HFFc6 (cell line): ENCODE results near the gene SHLD1. TPM values are rescaled to one million over a fixed set of nuclear protein-coding genes. Genes with fewer than 3 reads are reported as not detected.

Experiments used
- DNase-seq: peaks from one replicate; pipeline ENCODE4 v3.0.0-alpha.2; 2018
- H3K27ac Mint-ChIP-seq: 2 replicates; pipeline ENCODE4 v1.8.0; 2020; ENCODE audit warnings: mild to moderate bottlenecking, mixed read lengths
- H3K27me3 Mint-ChIP-seq: 2 replicates; pipeline ENCODE4 v1.8.0; 2021; ENCODE audit warnings: mild to moderate bottlenecking, moderate library complexity, mixed read lengths; ENCODE audit not compliant: insufficient read depth
- H3K36me3 Mint-ChIP-seq: 2 replicates; pipeline ENCODE4 v1.8.0; 2021; ENCODE audit warnings: low read depth, mixed read lengths
- H3K4me1 Mint-ChIP-seq: 2 replicates; pipeline ENCODE4 v1.8.0; 2020; ENCODE audit warnings: low read depth, mixed read lengths
- H3K4me3 Mint-ChIP-seq: 2 replicates; pipeline ENCODE4 v1.8.0; 2020; ENCODE audit warnings: mild to moderate bottlenecking, moderate library complexity, mixed read lengths
- H3K9me3 Mint-ChIP-seq: 2 replicates; pipeline ENCODE4 v1.8.0; 2020; ENCODE audit warnings: mild to moderate bottlenecking, mixed read lengths
- total RNA-seq, 6 experiments: library from RNA; stranded (reverse); fragmentation: NEBNext Ultra II Directional; extraction: Animal tissue kit (Norgen Biotek cat#: 25700); gene quantifications; 2 replicates in 1 of 6; 3 replicates in 5 of 6; pipeline ENCODE4 v1.2.3, GENCODE V29; 2021
- TF ChIP-seq, protein P1 (sequence below): fragments of 200-600 bp; sonication (generic); IDR thresholded peaks from 2 replicates; pipeline ENCODE4 v1.5.0; 2021; ENCODE audit warnings: antibody characterized with exemption, mild to moderate bottlenecking

Gene SHLD1
- total RNA-seq, 6 experiments from 2014 or later = 3.5 to 4.4 (median 3.8) TPM

DNA sequence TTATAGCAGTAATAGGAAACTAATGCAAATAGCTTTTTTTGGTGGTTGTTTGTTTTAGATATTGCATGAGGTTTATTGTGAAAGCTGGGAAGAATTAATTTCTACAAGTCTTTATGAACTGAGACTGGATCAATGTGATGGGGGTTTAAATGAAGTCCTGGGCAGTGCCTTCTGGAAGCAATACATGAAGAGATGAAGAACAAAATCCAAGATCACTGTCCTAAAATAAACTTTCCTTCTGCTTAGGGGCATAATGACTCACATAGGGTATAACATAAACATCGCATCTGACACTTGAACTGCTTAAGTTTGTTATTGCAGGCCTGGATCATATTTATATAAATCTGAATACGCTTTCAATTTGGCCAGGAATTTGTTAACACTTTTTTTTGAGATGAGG, 20.9 kb upstream of the SHLD1 start:
- peak; percentile 14 for DNase-seq
- no peak overlapping the region; the same call in 1 of the 2 replicates for H3K4me3 Mint-ChIP-seq
- peaks cover 7% of the 10 kb centered on the region for H3K9me3 Mint-ChIP-seq
- TF ChIP-seq, protein P1, sequence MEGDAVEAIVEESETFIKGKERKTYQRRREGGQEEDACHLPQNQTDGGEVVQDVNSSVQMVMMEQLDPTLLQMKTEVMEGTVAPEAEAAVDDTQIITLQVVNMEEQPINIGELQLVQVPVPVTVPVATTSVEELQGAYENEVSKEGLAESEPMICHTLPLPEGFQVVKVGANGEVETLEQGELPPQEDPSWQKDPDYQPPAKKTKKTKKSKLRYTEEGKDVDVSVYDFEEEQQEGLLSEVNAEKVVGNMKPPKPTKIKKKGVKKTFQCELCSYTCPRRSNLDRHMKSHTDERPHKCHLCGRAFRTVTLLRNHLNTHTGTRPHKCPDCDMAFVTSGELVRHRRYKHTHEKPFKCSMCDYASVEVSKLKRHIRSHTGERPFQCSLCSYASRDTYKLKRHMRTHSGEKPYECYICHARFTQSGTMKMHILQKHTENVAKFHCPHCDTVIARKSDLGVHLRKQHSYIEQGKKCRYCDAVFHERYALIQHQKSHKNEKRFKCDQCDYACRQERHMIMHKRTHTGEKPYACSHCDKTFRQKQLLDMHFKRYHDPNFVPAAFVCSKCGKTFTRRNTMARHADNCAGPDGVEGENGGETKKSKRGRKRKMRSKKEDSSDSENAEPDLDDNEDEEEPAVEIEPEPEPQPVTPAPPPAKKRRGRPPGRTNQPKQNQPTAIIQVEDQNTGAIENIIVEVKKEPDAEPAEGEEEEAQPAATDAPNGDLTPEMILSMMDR = no peak
- peaks cover 6% of the 10 kb centered on the region for H3K36me3 Mint-ChIP-seq
- peaks cover 23% of the 10 kb centered on the region for H3K27me3 Mint-ChIP-seq
- peak overlapping the region; percentile 39; the same call in 1 of the 2 replicates for H3K27ac Mint-ChIP-seq
- peaks cover 21% of the 10 kb centered on the region for H3K4me1 Mint-ChIP-seq

- Mint-ChIP-seq H3K4me1 (peaks cover 13% of the 10 kb centered on the region), H3K27ac (no peak overlapping the region), H3K4me3 (no peak overlapping the region), H3K9me3 (peaks cover 7% of the 10 kb centered on the region), H3K27me3 (peaks cover 26% of the 10 kb centered on the region), H3K36me3 (peaks cover 6% of the 10 kb centered on the region)
- no peak for DNase-seq
- TF ChIP-seq, protein P1 = no peak
Observed at GRCh38 chr20:5730131-5730530, 20.1 kb upstream of the SHLD1 start.

DNA sequence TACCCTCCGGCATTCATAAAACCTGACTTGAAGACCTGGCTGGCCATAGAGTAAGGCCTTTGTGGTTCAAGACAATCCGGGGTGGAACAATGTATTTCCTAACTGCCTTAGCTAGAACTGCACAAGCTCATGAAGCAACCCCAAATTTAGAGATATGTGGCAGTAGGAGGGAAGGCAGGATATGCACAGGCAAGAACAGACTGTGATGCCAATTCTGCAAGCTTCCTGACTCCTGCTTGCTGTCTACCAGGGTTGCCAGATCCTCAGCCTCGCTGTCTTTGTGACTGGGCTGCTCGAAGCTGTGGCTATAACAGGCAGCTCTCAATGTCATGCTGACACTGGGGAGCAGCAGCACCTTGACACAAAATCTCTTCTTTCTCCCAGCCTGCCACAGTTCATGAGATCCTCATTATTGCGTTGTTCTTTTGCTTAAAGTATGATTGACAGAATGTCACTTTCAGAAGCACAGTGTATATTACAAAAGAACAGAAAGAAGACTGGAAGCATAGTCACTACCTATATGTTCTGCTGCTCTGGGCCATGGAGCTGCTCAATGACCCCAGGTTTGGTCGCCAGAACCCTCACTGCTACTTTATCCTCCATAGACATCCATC, 18.3 kb upstream of the SHLD1 start:
- peaks cover 22% of the 10 kb centered on the region for H3K27me3 Mint-ChIP-seq

DNA sequence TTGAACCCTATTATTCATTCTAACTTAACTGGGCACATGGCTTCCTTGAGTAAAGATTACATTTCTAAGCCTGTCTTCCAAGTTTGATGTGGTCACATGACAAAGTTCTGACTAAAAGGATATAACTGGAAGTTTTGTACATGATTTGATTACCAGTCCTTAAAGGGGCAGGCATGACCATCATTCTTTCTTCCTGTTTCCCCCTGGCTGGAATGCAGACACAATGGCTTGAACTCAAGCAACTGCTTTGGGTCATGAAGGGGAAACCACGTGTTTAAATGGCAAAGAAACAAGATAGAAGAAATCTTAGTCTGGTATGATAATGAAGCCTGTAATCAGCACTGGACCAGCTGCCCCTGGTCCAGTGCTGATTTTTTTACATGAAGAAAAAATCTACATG, 15.6 kb upstream of the SHLD1 start:
- peaks cover 12% of the 10 kb centered on the region for H3K4me1 Mint-ChIP-seq
- DNase-seq = no peak
- peaks cover 28% of the 10 kb centered on the region for H3K27me3 Mint-ChIP-seq
- H3K27ac Mint-ChIP-seq = no peak overlapping the region
- H3K36me3 Mint-ChIP-seq = no peaks in the 10 kb centered on the region
- H3K4me3 Mint-ChIP-seq = no peak overlapping the region
- TF ChIP-seq, protein P1 = no peak
- no peaks in the 10 kb centered on the region for H3K9me3 Mint-ChIP-seq

More for the DNA sequence above, 18.3 kb upstream of the SHLD1 start:
- no peak overlapping the region for H3K4me3 Mint-ChIP-seq
- TF ChIP-seq, protein P1 = no peak
- peaks cover 4% of the 10 kb centered on the region for H3K36me3 Mint-ChIP-seq
- no peak overlapping the region for H3K27ac Mint-ChIP-seq
- peaks cover 5% of the 10 kb centered on the region for H3K9me3 Mint-ChIP-seq
- H3K4me1 Mint-ChIP-seq = peaks cover 14% of the 10 kb centered on the region
- DNase-seq = no peak

DNA sequence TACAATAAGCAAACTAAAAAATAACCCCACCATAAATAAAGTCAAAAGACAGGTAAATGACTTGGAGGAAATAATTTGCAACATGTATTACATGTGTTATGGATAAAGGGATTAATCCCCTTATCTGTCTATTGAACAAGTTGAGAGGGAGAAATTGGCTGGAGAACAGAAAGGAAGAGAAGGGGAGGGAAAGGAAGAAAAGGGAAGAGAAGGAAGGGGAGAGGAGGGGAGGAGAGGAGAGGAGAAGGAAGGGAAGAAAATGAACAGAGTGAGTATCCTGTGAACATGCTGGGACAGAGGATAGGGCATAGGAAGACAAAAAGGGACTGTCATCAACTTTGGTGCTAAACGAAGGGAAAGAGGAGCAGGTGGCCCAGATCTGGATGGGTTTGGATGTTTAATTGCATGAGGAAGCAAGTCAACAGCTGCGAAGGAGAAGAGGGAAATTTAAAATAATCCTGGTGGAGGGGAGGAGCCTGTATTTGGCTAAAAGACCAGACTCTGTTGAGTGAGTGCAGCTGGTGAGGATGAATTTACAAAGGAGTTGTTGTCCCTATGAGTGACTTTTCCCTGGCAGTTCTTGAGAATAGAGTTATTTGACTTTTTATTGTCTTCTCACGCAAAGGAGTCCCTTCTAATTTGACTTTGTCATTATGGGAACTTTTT, 14.2 kb upstream of the SHLD1 start:
- Mint-ChIP-seq H3K36me3 (no peaks in the 10 kb centered on the region), H3K27me3 (peaks cover 28% of the 10 kb centered on the region), H3K9me3 (no peaks in the 10 kb centered on the region), H3K27ac (no peak overlapping the region), H3K4me3 (no peak overlapping the region), H3K4me1 (peaks cover 11% of the 10 kb centered on the region)
- TF ChIP-seq, protein P1 = no peak
- DNase-seq = no peak
